ENCODE results near the gene TRIM63.
"Not testable (repeated sequence)": the region's sequence is repeated elsewhere in the genome, so short reads cannot be mapped to it uniquely, and the experiment has no call there.

TRIM63 gene
- long read RNA-seq, donor 1: 0 reads
- long read RNA-seq, donor 2: 0 reads
- long read RNA-seq, donor 3: 0 reads
- long read RNA-seq, donor 4: 0 reads
- long read RNA-seq, donor 5: 0 reads
- long read RNA-seq, donor 6: 0 reads
- long read RNA-seq, donor 7: 0 reads
- long read RNA-seq, donor 8: 0 reads

GRCh38 chr1:26067432-26067911, at the start of gene TRIM63:
Gene TRIM63, minus strand, starts transcription at chr1:26067630. Its CDS starts 136 bp downstream, at chr1:26067494.
- no peak for DNase-seq

DNA sequence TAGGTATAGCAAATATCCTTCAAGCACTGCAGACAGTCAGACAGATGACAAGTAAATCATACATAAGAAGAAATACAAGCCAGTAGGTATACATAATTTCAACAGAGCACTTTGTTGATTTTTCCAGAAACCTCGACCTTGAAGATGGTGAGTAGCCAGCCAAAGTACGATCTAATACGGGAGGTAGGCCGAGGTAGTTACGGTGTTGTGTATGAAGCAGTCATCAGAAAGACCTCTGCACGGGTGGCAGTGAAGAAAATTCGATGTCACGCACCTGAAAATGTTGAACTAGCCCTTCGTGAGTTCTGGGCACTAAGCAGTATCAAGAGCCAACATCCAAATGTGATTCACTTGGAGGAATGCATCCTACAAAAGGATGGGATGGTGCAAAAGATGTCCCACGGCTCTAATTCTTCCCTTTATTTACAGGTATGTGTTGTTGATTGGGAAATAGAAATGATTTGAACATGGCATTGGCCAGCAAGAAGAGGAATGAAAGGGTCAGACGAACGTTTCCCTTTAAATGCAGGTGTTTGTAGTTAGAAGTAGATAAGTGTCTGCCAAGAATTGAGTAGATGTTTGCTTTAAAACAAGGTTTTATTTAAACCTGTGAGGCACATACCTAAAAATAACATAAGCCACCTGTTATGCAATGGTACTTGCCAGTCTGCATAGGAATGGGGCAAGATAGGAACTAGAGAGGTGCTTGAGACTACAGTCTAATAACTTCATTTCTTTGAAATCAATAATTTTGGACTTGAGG, 46.9 kb upstream of the TRIM63 start:
- no peak for DNase-seq

DNA sequence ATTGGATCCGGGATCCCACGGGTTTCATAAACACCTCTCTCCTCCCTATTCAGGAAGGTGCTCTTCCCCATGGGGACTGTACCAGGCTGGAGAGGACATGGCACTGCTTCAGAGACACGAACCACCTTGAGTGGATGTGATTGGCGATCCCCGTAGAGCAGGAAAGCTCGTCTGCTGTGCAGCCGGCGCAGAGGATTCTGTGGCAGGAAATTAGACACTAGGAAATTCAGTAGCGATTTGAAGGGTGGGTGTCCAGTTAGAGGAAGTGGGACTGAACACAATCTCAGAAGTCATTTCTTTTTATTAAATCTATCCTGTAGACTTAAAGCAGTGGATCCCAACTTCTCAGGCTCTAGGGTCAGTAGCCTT, 45.0 kb upstream of the TRIM63 start:
- no peak for DNase-seq

GRCh38 chr1:26111530-26112406, 44.3 kb upstream of the TRIM63 start, which contains the start of gene PDIK1L:
Gene PDIK1L, plus strand, starts transcription at chr1:26111824. Its CDS starts 2,485 bp downstream, at chr1:26114309.
- DNase-seq: peak; percentile 94

- peak; percentile 98 for DNase-seq
Observed at GRCh38 chr1:26110731-26111529, 43.5 kb upstream of the TRIM63 start.

GRCh38 chr1:26109229-26110164, 42.1 kb upstream of the TRIM63 start:
- no peak for DNase-seq

DNA sequence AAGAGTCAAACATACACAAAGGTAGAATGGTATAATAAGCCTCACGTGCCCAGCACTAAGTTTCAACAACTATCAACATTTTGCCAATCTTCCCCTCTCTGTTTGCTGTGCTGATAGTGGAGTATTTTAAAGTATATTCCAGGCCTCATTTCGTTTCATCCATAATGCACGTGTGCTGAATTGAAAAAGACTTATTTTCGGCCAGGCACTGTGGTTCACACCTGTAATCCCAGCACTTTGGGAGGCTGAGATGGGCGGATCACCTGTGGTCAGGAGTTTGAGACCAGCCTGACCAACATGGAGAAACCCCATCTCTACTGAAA, 37.8 kb upstream of the TRIM63 start:
- DNase-seq: not testable (repeated sequence)

GRCh38 chr1:26102526-26102925, 35.1 kb upstream of the TRIM63 start:
- no peak for DNase-seq

DNA sequence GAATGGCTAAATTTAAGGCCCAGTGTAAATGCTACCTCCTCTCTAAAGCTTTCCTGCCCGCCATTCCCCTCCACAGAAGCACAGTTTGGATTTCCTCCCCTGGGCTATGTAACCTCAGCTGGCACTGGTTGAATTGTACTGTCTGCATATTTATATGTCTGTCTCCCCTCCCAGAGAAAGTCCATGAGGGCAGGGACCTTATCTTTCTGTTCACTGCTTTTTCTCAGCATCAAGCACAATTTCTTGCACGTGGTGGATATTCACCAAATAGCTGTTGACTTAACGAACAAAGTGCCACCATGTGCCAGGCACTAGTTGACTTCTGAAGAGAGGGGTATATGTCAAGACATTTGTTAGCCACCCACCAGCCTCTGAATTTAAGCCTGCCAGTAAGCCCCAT, 34.7 kb upstream of the TRIM63 start:
- DNase-seq: no peak

GRCh38 chr1:26100204-26100603, 32.8 kb upstream of the TRIM63 start:
- not testable (repeated sequence) for DNase-seq

DNA sequence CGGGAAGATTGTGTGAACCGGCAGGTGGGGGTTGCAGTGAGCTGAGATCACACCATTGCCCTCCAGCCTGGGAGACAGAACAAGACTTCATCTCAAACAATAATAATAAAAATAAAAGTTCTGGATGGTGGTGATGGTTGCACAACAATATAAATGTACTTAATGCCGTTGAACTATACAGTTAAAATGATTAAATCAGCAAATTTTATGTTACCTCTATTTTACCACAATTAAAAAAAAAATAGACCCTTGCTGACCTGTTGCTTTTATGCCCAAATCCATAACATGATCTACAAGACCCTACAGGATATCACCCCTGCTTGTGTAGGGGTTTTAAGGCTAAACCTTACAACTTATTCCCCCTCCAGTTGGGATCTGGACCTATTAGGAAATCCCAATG, 32.4 kb upstream of the TRIM63 start:
- DNase-seq: no peak

DNA sequence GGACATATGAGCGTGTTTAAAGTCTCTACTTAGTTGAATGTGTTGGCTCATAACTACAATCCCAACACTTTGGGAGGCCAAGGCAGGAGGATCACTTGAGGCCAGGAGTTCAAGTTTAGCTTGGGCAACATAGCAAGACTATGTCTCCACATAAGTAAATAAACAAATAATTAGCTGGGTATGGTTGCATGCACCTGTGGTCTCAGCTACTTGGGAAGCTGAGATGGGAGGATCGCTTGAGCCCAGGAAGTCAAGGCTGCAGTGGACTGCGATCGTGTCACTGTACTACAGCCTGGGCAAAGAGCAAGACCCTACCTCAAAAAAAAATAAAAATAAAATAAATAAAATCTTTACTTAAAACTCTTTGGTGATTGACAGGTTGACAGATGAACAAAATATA, 31.2 kb upstream of the TRIM63 start:
- DNase-seq: no peak

- no peak for DNase-seq
Observed at GRCh38 chr1:26097696-26098095, 30.3 kb upstream of the TRIM63 start.

GRCh38 chr1:26096471-26096870, 29.0 kb upstream of the TRIM63 start:
- no peak for DNase-seq

DNA sequence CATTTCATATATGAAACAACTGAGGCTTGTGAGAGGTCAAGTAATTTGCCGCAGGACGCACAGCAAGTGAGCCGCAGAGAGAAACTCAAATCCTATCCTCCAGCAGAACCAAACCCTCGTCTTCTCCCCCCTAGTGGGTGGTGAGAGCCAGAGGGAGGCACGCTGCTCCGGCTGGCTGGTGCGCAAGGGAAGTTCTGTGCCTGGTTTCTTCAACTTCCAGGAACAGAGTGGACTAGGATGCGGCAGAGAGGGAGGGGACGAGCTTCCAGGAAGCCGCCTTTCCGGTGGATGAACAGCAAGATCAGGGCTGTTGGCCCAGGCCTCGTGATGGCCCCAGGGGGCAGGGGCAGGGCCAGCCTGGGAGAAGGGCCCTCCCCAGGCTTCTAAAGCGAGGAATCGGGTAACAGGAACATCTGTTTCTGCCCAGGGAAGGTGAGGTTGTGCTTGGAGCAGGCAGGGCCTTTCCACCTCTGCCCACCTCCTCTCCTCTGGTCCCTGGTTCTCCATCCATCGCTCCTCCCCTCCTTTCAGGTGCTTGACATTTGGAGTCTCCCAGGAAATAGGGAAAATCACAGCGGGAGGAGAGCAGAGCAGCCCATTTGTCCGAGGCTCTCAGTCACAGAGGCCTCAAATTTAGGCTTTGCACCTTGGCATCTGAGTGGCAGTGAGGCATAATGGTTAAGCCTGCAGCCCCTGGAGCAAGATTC, 27.4 kb upstream of the TRIM63 start:
- DNase-seq: peak; percentile 47

DNA sequence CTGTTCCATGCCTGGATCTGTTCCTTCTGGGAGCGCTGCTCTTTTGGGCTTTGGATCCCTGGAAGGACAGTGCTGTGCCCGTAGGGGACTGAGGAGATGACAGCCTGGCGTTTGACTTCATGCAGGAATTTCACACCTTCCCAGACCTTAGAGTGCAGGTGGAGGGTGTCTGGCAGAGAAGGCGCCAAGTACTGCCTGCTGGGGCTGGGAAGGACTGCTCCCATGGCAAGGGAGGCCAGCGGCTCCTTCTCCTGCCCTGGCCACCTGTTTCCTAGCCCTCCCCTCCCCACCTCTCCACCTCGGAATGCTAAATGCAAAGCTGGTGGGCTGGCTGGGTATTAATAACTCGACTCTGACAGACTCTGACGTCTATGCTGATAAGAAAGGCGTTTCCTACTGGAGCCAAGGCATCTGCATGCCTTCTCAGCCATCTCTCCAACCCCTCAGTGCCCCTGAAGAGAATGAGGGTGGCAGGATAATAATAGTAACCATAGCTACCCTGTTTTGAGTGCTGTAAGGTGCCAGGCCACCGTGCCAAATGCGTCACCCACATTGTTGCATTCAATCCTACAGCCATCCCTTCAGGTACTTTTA, 26.7 kb upstream of the TRIM63 start:
- peak; percentile 21 for DNase-seq

GRCh38 chr1:26093569-26093968, 26.1 kb upstream of the TRIM63 start:
- not testable (repeated sequence) for DNase-seq

GRCh38 chr1:26092422-26092821, 25.0 kb upstream of the TRIM63 start:
- DNase-seq: no peak

GRCh38 chr1:26090893-26091292, 23.5 kb upstream of the TRIM63 start:
- no peak for DNase-seq

DNA sequence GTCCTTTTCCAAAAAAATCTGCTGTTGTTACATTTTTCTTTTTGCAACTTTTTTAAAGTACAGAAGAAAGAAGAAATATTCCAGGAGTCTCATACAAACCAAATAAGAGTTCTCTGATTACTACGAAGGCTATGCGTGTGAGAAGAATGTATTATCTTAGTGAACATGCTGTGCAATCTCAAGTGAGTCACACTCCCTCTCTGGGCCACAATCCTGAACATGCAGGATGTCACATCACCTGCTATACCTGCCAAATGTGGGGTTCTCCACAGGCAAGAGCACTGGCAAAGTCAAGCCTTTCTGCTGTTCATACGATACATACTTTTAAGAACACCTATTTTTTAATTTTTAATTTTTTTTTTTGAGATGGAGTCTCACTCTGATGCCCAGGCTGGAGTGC, 21.7 kb upstream of the TRIM63 start:
- DNase-seq: no peak

Data from right kidney (tissue), 9 donors.